NB4 (cell line): ENCODE results near the gene TMEM214.

Experiments used
- DNase-seq: peaks from one replicate; pipeline ENCODE4 v3.0.0; 2010; ENCODE audit warnings: low read depth
- H3K4me3 ChIP-seq: one replicate; pipeline ENCODE4 v1.5.1; 2011; ENCODE audit warnings: mild to moderate bottlenecking, low read depth, low read length, moderate library complexity
- CTCF ChIP-seq: IDR thresholded peaks from one replicate; pipeline ENCODE4 v1.5.1; 2012; ENCODE audit warnings: low read depth, low read length
- MYC ChIP-seq: IDR thresholded peaks from 2 replicates; pipeline ENCODE4 v1.6.1; 2011; ENCODE audit warnings: low read depth, low read length
- POLR2A ChIP-seq: IDR thresholded peaks from 2 replicates; pipeline ENCODE4 v1.6.1; 2011; ENCODE audit warnings: mild to moderate bottlenecking; ENCODE audit not compliant: insufficient read length; ENCODE audit errors: extremely low read depth
- TF ChIP-seq, protein P1 (sequence below): IDR thresholded peaks from 2 replicates; pipeline ENCODE4 v1.6.1; 2011; ENCODE audit warnings: low read depth, low read length

The TMEM214 gene

DNA sequence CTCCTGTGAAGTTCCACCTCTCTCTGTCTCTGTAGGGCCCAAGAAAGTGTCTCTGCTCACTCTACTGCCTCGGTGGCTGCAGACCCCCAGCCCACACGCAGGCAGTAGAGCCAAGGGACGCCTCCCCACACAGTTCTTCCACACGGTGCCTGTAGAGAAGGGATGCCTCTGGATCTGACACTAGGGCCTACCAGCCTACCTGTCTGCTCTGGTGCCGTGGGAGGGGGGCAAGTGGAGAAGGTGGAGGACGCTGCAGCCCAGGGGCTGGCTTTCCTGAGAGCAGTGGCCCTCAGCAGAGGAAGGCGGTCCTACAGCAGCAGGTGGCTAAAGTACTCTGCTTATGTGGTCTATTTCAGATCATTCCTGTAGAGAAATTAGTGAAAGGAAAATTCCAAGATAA is 9.0 kb upstream of the TMEM214 start:
- no peak for DNase-seq
- no peak for TF ChIP-seq CTCF
- TF ChIP-seq, protein P1, sequence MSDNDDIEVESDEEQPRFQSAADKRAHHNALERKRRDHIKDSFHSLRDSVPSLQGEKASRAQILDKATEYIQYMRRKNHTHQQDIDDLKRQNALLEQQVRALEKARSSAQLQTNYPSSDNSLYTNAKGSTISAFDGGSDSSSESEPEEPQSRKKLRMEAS = no peak
- no peak for TF ChIP-seq MYC
- no peak for TF ChIP-seq POLR2A
- no peak overlapping the region for H3K4me3 ChIP-seq

- no peak overlapping the region for H3K4me3 ChIP-seq
- DNase-seq = no peak
- TF ChIP-seq POLR2A (no peak), CTCF (no peak), MYC (no peak)
- TF ChIP-seq, protein P1 = no peak
Observed at GRCh38 chr2:27024188-27024587, 8.6 kb upstream of the TMEM214 start.

GRCh38 chr2:27024812-27025211 is 8.0 kb upstream of the TMEM214 start:
- H3K4me3 ChIP-seq = no peak overlapping the region
- DNase-seq = no peak
- TF ChIP-seq, protein P1 = no peak
- no peak for TF ChIP-seq MYC
- TF ChIP-seq CTCF = no peak
- no peak for TF ChIP-seq POLR2A

DNA sequence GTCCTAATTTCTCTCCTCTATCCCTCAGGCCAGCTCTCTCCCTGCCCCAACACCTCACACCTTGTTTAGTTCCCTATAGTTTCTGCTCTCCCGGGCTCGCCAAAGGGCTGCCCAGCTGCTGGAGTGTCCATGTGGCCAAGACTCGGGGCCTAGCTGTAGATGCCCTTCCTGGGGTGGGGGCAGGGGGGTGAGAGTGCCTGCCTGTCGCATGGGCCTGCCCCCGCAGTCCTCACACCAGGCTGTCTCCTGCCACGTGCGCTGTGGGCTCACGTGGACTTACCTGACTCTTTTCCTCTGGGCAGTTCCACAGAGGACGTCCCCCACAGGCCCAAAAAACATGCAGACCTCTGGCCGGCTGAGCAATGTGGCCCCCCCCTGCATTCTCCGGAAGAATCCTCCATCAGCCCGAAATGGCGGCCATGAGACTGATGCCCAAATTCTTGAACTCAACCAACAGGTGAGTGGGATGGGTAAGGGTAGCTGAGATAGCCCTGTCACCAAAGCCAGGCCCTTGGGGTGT is 7.4 kb upstream of the TMEM214 start:
- no peak for DNase-seq
- H3K4me3 ChIP-seq = no peak overlapping the region
- no peak for TF ChIP-seq CTCF
- TF ChIP-seq POLR2A = no peak
- TF ChIP-seq, protein P1 = no peak
- TF ChIP-seq MYC = no peak

- TF ChIP-seq CTCF (no peak), POLR2A (no peak), MYC (no peak)
- TF ChIP-seq, protein P1 = no peak
- DNase-seq = no peak
- H3K4me3 ChIP-seq = no peak overlapping the region
Observed at GRCh38 chr2:27025861-27026851, 6.6 kb upstream of the TMEM214 start.
